Measurements from ENCODE around the gene PRH2. TPM values are rescaled to one million over a fixed set of nuclear protein-coding genes. Genes with fewer than 3 reads are reported as not detected.

The PRH2 gene
- total RNA-seq, 1 donor: not detected

Other genes with a start within 250 kb of the PRH2 start
- gene YBX3, start 205.9 kb upstream of the PRH2 start, total RNA-seq: 141 TPM
- gene TAS2R7, start 126.6 kb upstream of the PRH2 start, total RNA-seq: not detected
- gene TAS2R8, start 122.0 kb upstream of the PRH2 start, total RNA-seq: 0.21 TPM
- not detected for gene TAS2R9, start 119.1 kb upstream of the PRH2 start, total RNA-seq
- 0.31 TPM for gene TAS2R10, start 102.9 kb upstream of the PRH2 start, total RNA-seq
- gene PRR4, start 79.8 kb upstream of the PRH2 start, total RNA-seq: 0.52 TPM
- gene PRH1, start 45.0 kb upstream of the PRH2 start, total RNA-seq: 24.2 TPM
- 0.94 TPM for gene TAS2R13, start 19.7 kb upstream of the PRH2 start, total RNA-seq
- gene TAS2R14, start 10.0 kb downstream of the PRH2 start, total RNA-seq: 1.2 TPM
- gene TAS2R50, start 57.7 kb downstream of the PRH2 start, total RNA-seq: 0.31 TPM
- 2.6 TPM for gene TAS2R20, start 69.1 kb downstream of the PRH2 start, total RNA-seq
- gene TAS2R19, start 93.4 kb downstream of the PRH2 start, total RNA-seq: 1.8 TPM
- gene TAS2R31, start 102.2 kb downstream of the PRH2 start, total RNA-seq: 3.9 TPM
- gene TAS2R46, start 133.1 kb downstream of the PRH2 start, total RNA-seq: 6.5 TPM
- gene TAS2R43, start 163.1 kb downstream of the PRH2 start, total RNA-seq: not detected
- 21.8 TPM for gene TAS2R30, start 205.4 kb downstream of the PRH2 start, total RNA-seq
- gene SMIM10L1, start 242.0 kb downstream of the PRH2 start, total RNA-seq: 6.3 TPM

All from mononuclear cell (primary cell).